HL-60 (cell line): Measurements from ENCODE around the gene TUB.

Experiments
- DNase-seq, 2 experiments: peaks; one replicate each; pipeline ENCODE4 v3.0.0-alpha.2; 2010 to 2020; ENCODE audit warnings: low read depth in 1 of 2, low spot score in 1 of 2
- H3K27ac ChIP-seq: fragments of 250-450 bp; sonication (Bioruptor Pico); replicated peaks from 2 replicates; pipeline ENCODE4 v1.5.1; 2020; ENCODE audit warnings: mild to moderate bottlenecking, moderate library complexity
- H3K27me3 ChIP-seq: fragments of 250-450 bp; sonication (Bioruptor Pico); 2 replicates; pipeline ENCODE4 v1.5.1; 2021; ENCODE audit warnings: mild to moderate bottlenecking, moderate library complexity; ENCODE audit not compliant: insufficient read depth, poor library complexity, severe bottlenecking
- H3K4me3 ChIP-seq: replicated peaks from 2 replicates; pipeline ENCODE4 v1.5.1; 2011; ENCODE audit warnings: mild to moderate bottlenecking, control low read depth, low read length; ENCODE audit not compliant: insufficient read depth
- GABPA ChIP-seq: IDR thresholded peaks from 2 replicates; pipeline ENCODE4 v1.6.1; 2012; ENCODE audit warnings: low read depth
- POLR2AphosphoS5 ChIP-seq: IDR thresholded peaks from 2 replicates; pipeline ENCODE4 v1.6.1; 2012; ENCODE audit warnings: low read depth
- SPI1 ChIP-seq: IDR thresholded peaks from 2 replicates; pipeline ENCODE4 v1.6.1; 2012; ENCODE audit warnings: low read depth, mild to moderate bottlenecking, borderline replicate concordance
- TF ChIP-seq, protein P1 (sequence below): IDR thresholded peaks from 2 replicates; pipeline ENCODE4 v1.6.1; 2012; ENCODE audit warnings: low read depth; ENCODE audit not compliant: insufficient replicate concordance
- TF ChIP-seq, protein P2 (sequence below): IDR thresholded peaks from one replicate; pipeline ENCODE4 v1.5.1; 2011; ENCODE audit warnings: low read length, control low read depth, inconsistent platforms; ENCODE audit not compliant: insufficient read depth

Gene TUB

DNA sequence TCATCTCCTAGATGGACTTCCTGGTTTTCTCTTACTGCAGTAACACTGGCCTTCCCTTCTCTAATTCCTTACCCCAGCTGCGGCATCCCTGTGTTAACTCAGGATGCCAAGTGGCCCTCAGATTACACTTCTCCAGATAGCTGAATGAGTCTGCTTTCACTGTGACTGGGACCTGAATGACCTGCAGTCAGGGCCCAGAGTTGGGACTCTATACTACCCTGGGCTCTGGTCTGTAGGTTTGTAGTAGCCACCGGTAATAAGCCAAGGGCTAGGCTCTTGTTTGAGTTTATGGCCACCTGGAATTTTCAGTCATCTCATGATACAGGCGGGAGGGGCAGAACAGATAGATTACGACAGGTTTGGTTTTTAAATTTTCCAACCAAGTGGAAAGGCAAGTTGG is 24.1 kb downstream of the TUB start:
- H3K27me3 ChIP-seq: no peaks in the 10 kb centered on the region
- no peak overlapping the region for H3K4me3 ChIP-seq
- no peak overlapping the region for H3K27ac ChIP-seq
- no peak for DNase-seq
- TF ChIP-seq, protein P1, sequence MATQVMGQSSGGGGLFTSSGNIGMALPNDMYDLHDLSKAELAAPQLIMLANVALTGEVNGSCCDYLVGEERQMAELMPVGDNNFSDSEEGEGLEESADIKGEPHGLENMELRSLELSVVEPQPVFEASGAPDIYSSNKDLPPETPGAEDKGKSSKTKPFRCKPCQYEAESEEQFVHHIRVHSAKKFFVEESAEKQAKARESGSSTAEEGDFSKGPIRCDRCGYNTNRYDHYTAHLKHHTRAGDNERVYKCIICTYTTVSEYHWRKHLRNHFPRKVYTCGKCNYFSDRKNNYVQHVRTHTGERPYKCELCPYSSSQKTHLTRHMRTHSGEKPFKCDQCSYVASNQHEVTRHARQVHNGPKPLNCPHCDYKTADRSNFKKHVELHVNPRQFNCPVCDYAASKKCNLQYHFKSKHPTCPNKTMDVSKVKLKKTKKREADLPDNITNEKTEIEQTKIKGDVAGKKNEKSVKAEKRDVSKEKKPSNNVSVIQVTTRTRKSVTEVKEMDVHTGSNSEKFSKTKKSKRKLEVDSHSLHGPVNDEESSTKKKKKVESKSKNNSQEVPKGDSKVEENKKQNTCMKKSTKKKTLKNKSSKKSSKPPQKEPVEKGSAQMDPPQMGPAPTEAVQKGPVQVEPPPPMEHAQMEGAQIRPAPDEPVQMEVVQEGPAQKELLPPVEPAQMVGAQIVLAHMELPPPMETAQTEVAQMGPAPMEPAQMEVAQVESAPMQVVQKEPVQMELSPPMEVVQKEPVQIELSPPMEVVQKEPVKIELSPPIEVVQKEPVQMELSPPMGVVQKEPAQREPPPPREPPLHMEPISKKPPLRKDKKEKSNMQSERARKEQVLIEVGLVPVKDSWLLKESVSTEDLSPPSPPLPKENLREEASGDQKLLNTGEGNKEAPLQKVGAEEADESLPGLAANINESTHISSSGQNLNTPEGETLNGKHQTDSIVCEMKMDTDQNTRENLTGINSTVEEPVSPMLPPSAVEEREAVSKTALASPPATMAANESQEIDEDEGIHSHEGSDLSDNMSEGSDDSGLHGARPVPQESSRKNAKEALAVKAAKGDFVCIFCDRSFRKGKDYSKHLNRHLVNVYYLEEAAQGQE: no peak
- TF ChIP-seq SPI1 (no peak), GABPA (no peak), POLR2AphosphoS5 (no peak)
- TF ChIP-seq, protein P2, sequence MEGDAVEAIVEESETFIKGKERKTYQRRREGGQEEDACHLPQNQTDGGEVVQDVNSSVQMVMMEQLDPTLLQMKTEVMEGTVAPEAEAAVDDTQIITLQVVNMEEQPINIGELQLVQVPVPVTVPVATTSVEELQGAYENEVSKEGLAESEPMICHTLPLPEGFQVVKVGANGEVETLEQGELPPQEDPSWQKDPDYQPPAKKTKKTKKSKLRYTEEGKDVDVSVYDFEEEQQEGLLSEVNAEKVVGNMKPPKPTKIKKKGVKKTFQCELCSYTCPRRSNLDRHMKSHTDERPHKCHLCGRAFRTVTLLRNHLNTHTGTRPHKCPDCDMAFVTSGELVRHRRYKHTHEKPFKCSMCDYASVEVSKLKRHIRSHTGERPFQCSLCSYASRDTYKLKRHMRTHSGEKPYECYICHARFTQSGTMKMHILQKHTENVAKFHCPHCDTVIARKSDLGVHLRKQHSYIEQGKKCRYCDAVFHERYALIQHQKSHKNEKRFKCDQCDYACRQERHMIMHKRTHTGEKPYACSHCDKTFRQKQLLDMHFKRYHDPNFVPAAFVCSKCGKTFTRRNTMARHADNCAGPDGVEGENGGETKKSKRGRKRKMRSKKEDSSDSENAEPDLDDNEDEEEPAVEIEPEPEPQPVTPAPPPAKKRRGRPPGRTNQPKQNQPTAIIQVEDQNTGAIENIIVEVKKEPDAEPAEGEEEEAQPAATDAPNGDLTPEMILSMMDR: no peak

DNA sequence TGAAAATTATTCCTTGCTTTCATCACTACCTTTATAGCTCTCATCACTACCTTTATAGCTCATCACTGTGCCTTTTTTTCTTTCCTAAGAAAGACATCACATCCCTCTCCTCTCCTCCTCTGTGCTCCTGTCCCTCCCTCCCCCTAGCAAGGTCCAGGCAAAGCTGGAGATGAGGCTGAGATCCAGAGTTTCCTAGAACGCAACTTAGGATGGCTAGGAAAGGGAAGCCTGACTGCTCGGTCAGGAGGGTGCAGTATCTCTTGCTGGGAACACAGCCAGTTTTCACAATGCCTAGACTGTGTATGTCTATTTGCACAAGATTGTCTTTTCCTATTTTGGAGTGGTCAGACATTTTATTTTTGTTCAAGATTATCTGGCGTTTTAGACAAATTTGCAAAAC is 24.7 kb downstream of the TUB start:
- no peak for DNase-seq
- H3K4me3 ChIP-seq: no peak overlapping the region
- TF ChIP-seq GABPA: no peak
- TF ChIP-seq SPI1: no peak
- TF ChIP-seq, protein P2: no peak
- TF ChIP-seq, protein P1: no peak
- no peak for TF ChIP-seq POLR2AphosphoS5

DNA sequence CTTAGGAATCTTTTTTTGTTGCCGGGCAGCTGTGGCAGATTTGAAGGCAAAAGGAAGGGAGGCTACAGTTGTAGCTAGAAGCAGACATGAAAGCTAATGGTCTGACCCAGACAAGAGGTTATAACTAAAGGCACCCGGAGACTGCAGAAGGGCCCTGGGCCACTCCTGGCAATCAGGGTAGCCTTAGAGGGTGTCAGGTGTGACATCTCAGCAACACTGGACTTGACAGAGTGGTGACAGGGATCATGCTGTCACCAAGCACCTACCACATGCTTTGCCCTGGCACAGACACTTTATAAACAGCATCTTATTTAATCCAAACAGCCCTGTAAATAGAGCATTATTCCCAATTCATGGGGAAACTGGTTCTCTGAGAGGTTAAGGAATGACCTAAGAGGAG is 25.7 kb downstream of the TUB start:
- Histone ChIP-seq H3K27ac (no peak overlapping the region), H3K27me3 (no peaks in the 10 kb centered on the region), H3K4me3 (no peak overlapping the region)
- TF ChIP-seq POLR2AphosphoS5: no peak
- no peak for TF ChIP-seq SPI1
- TF ChIP-seq, protein P1: no peak
- TF ChIP-seq, protein P2: no peak
- no peak for TF ChIP-seq GABPA
- no peak for DNase-seq

More for the DNA sequence above, 24.7 kb downstream of the TUB start:
- Histone ChIP-seq H3K27me3 (no peaks in the 10 kb centered on the region), H3K27ac (no peak overlapping the region)
